SJCRH30 (cell line): Measurements from ENCODE around the gene GRK4. TPM values are rescaled to one million over a fixed set of nuclear protein-coding genes. Genes with fewer than 3 reads are reported as not detected.
"Not testable (repeated sequence)": the region's sequence is repeated elsewhere in the genome, so short reads cannot be mapped to it uniquely, and the experiment has no call there.

Experiments
- DNase-seq, 2 experiments: peaks; one replicate each; pipeline ENCODE4 v3.0.0-alpha.2; 2015 to 2020
- H3K27ac ChIP-seq: fragments of 250-450 bp; sonication (Bioruptor Pico); 2 replicates; pipeline ENCODE4 v1.5.1; 2020; ENCODE audit warnings: mild to moderate bottlenecking, moderate library complexity
- H3K27me3 ChIP-seq: fragments of 250-450 bp; sonication (Bioruptor Pico); 2 replicates; pipeline ENCODE4 v1.5.1; 2020; ENCODE audit warnings: mild to moderate bottlenecking, moderate library complexity
- H3K36me3 ChIP-seq: fragments of 250-450 bp; sonication (Bioruptor Pico); 2 replicates; pipeline ENCODE4 v1.5.1; 2020; ENCODE audit warnings: mild to moderate bottlenecking, moderate library complexity
- H3K4me1 ChIP-seq: fragments of 250-450 bp; sonication (Bioruptor Pico); 2 replicates; pipeline ENCODE4 v1.5.1; 2020; ENCODE audit warnings: mild to moderate bottlenecking, moderate library complexity
- H3K4me3 ChIP-seq: fragments of 250-450 bp; sonication (Bioruptor Pico); 2 replicates; pipeline ENCODE4 v1.5.1; 2020; ENCODE audit warnings: mild to moderate bottlenecking, moderate library complexity
- H3K9me3 ChIP-seq: fragments of 250-450 bp; sonication (Bioruptor Pico); replicated peaks from 2 replicates; pipeline ENCODE4 v1.5.1; 2020; ENCODE audit warnings: mild to moderate bottlenecking, moderate library complexity
- total RNA-seq: library from RNA; depleted of rRNA; stranded (reverse); fragments of >200 nt; shearing (Covaris generic); gene quantifications from 2 replicates; pipeline ENCODE4 v1.2.3, GENCODE V29; 2014

GRK4 gene
- total RNA-seq, 1 experiment from 2014 or later: 5.9 TPM

DNA sequence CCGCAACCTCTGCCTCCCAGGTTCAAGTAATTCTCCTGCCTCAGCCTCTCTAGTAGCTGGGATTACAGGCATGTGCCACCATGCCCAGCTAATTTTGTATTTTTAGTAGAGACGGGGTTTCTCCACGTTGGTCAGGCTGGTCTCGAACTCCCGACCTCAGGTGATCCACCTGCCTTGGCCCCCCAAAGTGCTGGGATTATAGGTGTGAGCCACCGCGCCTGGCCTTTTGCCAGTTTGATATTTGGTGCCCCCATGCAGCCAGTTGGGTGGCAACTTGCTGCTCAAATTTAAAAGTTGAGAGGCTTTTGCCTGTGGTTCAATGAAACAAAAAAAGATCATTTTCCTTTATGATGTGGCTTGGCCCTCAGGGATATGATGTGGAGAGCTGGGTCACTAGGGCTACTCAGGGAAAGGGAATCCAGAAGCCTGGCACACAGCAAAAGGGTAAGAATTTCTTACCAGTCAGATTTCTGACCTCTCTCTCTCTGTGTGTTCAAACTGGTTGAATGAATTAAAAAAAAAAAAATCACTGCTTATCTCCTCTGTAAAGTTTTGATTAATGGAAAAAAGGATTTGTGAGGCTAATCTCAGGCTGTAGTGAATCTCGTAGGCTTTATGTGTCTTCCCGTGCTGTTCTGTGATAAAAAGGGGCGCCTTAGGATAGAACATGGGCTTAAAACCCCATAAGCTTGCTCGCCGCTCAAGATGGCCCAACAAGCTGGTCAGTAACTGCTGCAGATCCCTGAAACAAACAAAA, 87.9 kb downstream of the GRK4 start:
- H3K27ac ChIP-seq, DNase-seq, H3K4me3 ChIP-seq, H3K27me3 ChIP-seq, H3K4me1 ChIP-seq, H3K36me3 ChIP-seq: not testable (repeated sequence)
- H3K9me3 ChIP-seq: peaks cover 24% of the 10 kb centered on the region

GRCh38 chr4:3054169-3054759, 90.9 kb downstream of the GRK4 start:
- H3K4me3 ChIP-seq: no peak overlapping the region
- H3K27me3 ChIP-seq: 0 out of 2 replicates have a peak, but pooled peaks cover 3% of the 10 kb centered on the region
- peaks cover 27% of the 10 kb centered on the region for H3K9me3 ChIP-seq
- H3K27ac ChIP-seq: no peak overlapping the region
- no peaks in the 10 kb centered on the region for H3K36me3 ChIP-seq
- no peaks in the 10 kb centered on the region for H3K4me1 ChIP-seq
- DNase-seq: no peak

DNA sequence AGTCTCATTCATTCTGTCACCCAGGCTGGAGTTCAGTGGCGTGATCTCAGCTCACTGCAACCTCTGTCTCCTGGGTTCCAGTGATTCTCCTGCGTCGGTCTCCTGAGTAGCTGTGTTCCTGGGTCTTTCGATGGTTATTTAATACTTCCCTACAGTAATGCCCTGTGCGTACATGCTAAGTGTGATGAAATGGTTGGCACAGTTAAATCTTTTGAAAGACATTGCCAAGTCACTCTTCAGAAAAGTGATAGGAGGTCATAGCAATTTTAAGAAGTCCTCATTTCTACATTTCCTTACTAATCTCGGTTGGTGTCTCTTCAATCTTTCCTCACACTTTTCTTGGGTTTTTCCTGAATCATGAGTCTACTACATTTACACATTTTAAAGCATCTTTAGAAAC, 96.6 kb downstream of the GRK4 start:
- no peak overlapping the region for H3K27ac ChIP-seq
- peaks cover 14% of the 10 kb centered on the region for H3K9me3 ChIP-seq
- no peaks in the 10 kb centered on the region for H3K27me3 ChIP-seq
- no peaks in the 10 kb centered on the region for H3K4me1 ChIP-seq
- no peak for DNase-seq
- no peaks in the 10 kb centered on the region for H3K36me3 ChIP-seq
- H3K4me3 ChIP-seq: no peak overlapping the region

DNA sequence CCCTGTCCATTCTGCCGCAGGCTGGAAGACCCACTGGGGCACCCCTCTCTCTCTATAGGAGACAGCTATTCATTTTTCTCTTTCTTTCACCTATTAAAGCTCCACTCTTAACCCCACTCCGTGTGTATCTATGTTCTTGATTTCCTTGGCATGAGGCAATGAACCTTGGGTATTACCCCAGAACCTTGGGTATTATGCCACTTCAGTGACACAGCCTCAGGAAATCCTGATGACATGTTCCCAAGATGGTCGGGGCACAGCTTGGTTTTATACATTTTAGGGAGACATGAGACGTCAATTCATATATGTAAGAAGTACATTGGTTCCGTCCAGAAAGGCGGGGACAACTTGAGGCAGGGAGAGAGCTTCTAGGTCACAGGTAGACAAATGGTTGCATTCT, 97.6 kb downstream of the GRK4 start:
- H3K27ac ChIP-seq: no peak overlapping the region
- no peak for DNase-seq
- no peaks in the 10 kb centered on the region for H3K36me3 ChIP-seq
- no peaks in the 10 kb centered on the region for H3K4me1 ChIP-seq
- H3K4me3 ChIP-seq: no peak overlapping the region
- no peaks in the 10 kb centered on the region for H3K27me3 ChIP-seq
- peaks cover 7% of the 10 kb centered on the region for H3K9me3 ChIP-seq

DNA sequence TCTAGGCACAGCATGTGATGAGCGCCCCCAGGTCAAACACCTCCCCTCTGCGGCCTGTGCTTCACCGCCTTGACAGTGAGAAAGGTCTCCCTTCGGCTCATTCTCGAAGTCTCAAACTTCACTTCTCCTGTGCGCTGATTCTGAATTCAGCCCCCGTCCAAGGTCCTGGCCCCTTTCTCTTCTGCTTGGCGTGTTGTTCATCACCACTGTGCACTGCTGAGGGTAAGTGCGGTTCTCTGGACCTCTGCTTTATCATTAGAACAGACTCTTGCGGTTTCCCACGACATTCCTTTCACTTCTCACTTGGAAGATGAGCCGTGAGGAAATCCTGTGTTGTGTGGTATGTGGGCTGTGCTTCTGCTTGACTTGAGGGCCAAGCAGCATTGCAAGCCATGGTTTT, 99.1 kb downstream of the GRK4 start:
- no peak overlapping the region for H3K4me3 ChIP-seq
- peak; percentile 32 to 35 for DNase-seq
- H3K27me3 ChIP-seq: no peaks in the 10 kb centered on the region
- no peaks in the 10 kb centered on the region for H3K4me1 ChIP-seq
- no peaks in the 10 kb centered on the region; the same call in 1 of the 2 replicates for H3K9me3 ChIP-seq
- no peaks in the 10 kb centered on the region for H3K36me3 ChIP-seq
- H3K27ac ChIP-seq: no peak overlapping the region

- Histone ChIP-seq H3K27ac (no peak overlapping the region), H3K27me3 (no peaks in the 10 kb centered on the region), H3K4me3 (no peak overlapping the region), H3K9me3 (no peaks in the 10 kb centered on the region; the same call in 1 of the 2 replicates), H3K36me3 (no peaks in the 10 kb centered on the region), H3K4me1 (no peaks in the 10 kb centered on the region)
- no peak for DNase-seq
Observed at GRCh38 chr4:3065551-3065950, 102.2 kb downstream of the GRK4 start.

DNA sequence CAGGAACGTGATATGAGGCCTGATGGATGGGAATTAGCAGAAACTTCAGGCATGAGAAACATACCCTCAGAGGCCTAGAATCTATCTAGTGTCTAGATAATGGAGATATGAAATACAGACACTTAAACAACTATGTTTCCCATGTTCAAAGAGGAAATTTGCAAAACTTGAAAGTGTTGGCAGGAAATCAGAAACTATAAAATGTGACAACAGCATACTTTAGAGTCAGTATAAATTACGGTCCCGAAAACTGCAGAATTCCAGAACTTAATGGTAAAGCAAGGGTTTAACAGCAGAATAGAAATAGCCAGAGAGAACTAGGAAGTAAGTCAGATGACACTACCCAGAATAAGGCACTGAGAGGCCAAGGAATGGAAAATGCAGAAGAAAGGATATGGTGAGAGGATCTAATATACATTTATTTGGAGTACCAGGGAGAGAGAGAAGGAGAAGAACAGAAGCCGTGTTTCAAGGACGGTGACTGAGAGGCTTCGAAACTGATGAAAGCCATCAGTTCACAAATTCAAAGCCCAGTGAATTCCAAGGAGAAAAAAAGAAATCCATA, 103.5 kb downstream of the GRK4 start:
- Histone ChIP-seq H3K27ac (no peak overlapping the region), H3K36me3 (no peaks in the 10 kb centered on the region), H3K4me1 (no peaks in the 10 kb centered on the region; the same call in 1 of the 2 replicates), H3K4me3 (no peak overlapping the region), H3K9me3 (no peaks in the 10 kb centered on the region; the same call in 1 of the 2 replicates), H3K27me3 (no peaks in the 10 kb centered on the region)
- no peak for DNase-seq

GRCh38 chr4:3067473-3068001, 104.2 kb downstream of the GRK4 start:
- H3K27ac ChIP-seq: no peak overlapping the region
- H3K9me3 ChIP-seq: no peaks in the 10 kb centered on the region; the same call in 1 of the 2 replicates
- no peak overlapping the region for H3K4me3 ChIP-seq
- no peaks in the 10 kb centered on the region for H3K27me3 ChIP-seq
- H3K36me3 ChIP-seq: no peaks in the 10 kb centered on the region
- H3K4me1 ChIP-seq: no peaks in the 10 kb centered on the region; the same call in 1 of the 2 replicates
- no peak for DNase-seq

DNA sequence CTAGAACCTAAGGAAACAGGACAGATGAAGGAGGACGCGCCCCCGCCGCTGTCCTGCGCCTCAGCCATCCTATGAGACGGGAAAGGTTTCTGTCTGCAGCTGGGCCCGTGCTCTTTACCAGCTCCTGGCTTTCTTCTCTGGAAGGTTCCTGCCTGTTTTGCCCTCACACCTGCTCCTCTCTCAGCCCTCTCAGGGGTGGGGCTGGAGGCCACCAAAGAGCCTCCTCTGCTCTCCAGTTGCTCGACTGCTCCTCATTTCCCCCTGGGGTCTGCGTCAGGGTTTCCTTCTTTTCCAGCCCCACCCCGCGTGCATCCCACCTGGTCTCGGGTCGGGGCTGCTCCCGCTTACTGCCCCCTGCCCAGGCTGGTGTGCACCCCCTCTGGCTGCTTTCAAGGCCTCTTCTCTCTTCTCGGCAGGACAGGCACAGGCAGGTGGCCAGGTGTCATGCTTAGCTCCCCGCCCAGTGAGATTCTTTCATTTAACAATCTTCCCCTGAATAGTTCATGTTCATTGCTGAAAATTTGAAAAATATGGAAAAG, 106.4 kb downstream of the GRK4 start:
- no peaks in the 10 kb centered on the region for H3K36me3 ChIP-seq
- no peak for DNase-seq
- H3K9me3 ChIP-seq: no peaks in the 10 kb centered on the region; the same call in 1 of the 2 replicates
- H3K27ac ChIP-seq: no peak overlapping the region
- no peak overlapping the region for H3K4me3 ChIP-seq
- H3K4me1 ChIP-seq: no peaks in the 10 kb centered on the region; the same call in 1 of the 2 replicates
- H3K27me3 ChIP-seq: no peaks in the 10 kb centered on the region

DNA sequence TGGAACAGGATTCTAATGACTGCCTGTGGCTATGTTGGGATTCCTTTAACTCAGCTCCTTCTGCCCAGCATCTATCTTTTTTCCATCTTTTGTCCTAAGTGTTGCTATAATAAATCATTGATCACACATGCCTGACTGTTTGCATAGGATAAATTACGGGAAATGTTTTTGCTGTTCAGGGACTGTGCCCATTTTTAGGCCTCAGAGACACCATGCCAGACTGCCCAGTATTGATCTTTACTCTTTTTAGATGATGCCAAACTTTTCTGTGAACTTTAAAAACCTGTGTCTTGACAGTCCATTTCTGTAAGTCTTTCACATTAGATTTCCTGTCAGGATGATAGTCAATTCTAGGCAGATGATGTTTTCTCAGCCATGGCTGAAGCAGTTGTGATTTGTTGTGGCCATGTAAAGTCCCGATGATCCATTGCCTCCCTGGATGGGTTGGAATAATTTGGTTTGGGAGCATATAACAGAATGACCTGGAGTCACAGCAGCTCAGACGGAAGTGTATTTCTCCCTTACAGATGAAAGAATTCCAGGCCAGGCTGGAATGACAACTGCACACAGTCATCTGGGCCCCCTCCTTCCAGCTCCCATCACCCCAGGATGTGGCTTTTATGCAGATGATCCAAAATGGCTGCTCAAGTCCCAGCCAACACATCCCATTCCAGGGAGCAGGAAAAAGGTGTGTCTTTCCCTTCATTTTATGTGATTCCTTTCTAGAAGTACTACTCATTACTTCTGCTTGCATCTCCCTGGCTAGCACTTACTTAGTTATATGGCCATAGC, 107.5 kb downstream of the GRK4 start:
- DNase-seq: peak in 1 of 2 experiments; percentile 17
- Histone ChIP-seq H3K36me3 (no peaks in the 10 kb centered on the region), H3K27me3 (no peaks in the 10 kb centered on the region), H3K9me3 (no peaks in the 10 kb centered on the region), H3K4me1 (no peaks in the 10 kb centered on the region; the same call in 1 of the 2 replicates), H3K27ac (no peak overlapping the region), H3K4me3 (no peak overlapping the region)

DNA sequence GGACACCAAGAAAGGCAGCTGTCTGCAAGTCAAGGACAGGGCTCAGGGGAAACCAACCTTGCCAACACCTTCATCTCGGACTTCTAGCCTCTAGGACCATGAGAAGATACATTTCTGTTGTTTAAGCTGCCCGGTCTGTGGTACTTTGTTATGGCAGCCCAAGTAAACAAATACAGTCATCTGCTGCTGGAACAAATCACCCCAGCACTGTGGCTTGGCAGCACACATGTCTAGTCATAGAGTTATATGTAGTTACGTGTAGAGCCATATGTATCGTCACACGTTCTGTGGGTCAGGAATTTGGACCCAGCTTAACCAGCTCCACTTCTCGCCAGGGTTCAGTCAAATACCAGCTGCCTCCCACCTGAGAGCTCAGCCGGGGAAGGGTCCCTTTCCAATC, 108.4 kb downstream of the GRK4 start:
- H3K4me1 ChIP-seq: no peaks in the 10 kb centered on the region; the same call in 1 of the 2 replicates
- DNase-seq: no peak
- H3K27me3 ChIP-seq: no peaks in the 10 kb centered on the region
- no peaks in the 10 kb centered on the region for H3K36me3 ChIP-seq
- no peak overlapping the region for H3K27ac ChIP-seq
- no peaks in the 10 kb centered on the region for H3K9me3 ChIP-seq
- no peak overlapping the region for H3K4me3 ChIP-seq

DNA sequence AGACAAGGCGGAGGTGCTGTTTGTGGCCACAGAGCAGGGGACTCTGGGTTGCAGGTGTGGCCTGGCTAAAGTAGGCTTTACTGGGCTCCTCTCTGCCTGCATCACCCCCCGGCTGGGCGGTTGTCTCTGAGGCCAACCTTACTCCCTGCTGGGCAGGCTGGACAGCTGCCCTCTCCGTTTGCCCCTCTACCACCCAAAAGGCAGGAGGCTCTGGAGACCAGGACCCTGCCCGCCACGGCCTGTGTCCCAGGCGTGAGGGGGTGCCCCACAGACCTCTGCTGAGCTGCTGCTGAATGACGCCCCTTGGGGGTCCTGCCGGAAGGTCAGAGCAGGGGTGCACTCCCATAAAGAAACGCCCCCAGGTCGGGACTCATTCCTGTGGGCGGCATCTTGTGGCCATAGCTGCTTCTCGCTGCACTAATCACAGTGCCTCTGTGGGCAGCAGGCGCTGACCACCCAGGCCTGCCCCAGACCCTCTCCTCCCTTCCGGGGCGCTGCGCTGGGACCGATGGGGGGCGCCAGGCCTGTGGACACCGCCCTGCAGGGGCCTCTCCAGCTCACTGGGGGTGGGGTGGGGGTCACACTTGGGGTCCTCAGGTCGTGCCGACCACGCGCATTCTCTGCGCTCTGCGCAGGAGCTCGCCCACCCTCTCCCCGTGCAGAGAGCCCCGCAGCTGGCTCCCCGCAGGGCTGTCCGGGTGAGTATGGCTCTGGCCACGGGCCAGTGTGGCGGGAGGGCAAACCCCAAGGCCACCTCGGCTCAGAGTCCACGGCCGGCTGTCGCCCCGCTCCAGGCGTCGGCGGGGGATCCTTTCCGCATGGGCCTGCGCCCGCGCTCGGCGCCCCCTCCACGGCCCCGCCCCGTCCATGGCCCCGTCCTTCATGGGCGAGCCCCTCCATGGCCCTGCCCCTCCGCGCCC, 110.0 kb downstream of the GRK4 start:
- DNase-seq: peak; percentile 32 to 47
- Histone ChIP-seq H3K27me3 (no peaks in the 10 kb centered on the region), H3K27ac (peak overlapping the region; percentile 65), H3K9me3 (no peaks in the 10 kb centered on the region), H3K4me1 (no peaks in the 10 kb centered on the region; the same call in 1 of the 2 replicates), H3K4me3 (peak overlapping the region; percentile 86), H3K36me3 (no peaks in the 10 kb centered on the region)

DNA sequence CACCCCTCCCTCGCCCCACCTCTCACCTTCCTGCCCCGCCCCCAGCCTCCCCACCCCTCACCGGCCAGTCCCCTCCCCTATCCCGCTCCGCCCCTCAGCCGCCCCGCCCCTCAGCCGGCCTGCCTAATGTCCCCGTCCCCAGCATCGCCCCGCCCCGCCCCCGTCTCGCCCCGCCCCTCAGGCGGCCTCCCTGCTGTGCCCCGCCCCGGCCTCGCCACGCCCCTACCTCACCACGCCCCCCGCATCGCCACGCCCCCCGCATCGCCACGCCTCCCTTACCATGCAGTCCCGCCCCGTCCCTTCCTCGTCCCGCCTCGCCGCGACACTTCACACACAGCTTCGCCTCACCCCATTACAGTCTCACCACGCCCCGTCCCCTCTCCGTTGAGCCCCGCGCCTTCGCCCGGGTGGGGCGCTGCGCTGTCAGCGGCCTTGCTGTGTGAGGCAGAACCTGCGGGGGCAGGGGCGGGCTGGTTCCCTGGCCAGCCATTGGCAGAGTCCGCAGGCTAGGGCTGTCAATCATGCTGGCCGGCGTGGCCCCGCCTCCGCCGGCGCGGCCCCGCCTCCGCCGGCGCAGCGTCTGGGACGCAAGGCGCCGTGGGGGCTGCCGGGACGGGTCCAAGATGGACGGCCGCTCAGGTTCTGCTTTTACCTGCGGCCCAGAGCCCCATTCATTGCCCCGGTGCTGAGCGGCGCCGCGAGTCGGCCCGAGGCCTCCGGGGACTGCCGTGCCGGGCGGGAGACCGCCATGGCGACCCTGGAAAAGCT, 110.9 kb downstream of the GRK4 start, which contains the start of the genes HTT and HTT-AS:
TSS of gene HTT (plus strand) at position 604 of the 768 bp plus-strand sequence. CDS start at position 749, 145 bp downstream.
TSS of gene HTT-AS (minus strand) at position 461 of the 768 bp plus-strand sequence.
- peak; percentile 97 to 98 for DNase-seq
- Histone ChIP-seq H3K4me3 (peak within 1 kb of the TSS; percentile 97), H3K4me1 (no peaks in the 10 kb centered on the region; the same call in 1 of the 2 replicates), H3K27ac (peak within 1 kb of the TSS; percentile 79), H3K36me3 (no peaks in the 10 kb centered on the region), H3K9me3 (no peaks in the 10 kb centered on the region), H3K27me3 (no peaks in the 10 kb centered on the region)
